ENCODE measurements around the gene LDLRAD3.
"Not testable (repeated sequence)": the region's sequence is repeated elsewhere in the genome, so short reads cannot be mapped to it uniquely, and the experiment has no call there.

The LDLRAD3 gene

GRCh38 chr11:36011574-36011973 is 67.7 kb downstream of the LDLRAD3 start:
- no peak overlapping the region for H3K4me3 ChIP-seq (replicated peaks; ENCODE audit: low read depth, low read length)
- no peak for TF ChIP-seq CTCF (IDR thresholded peaks at IDR 0.05; ENCODE audit: insufficient read depth, low read length, poor library complexity, severe bottlenecking)

GRCh38 chr11:36012455-36012854 is 68.6 kb downstream of the LDLRAD3 start:
- no peaks in the 10 kb centered on the region for H3K36me3 ChIP-seq (ENCODE audit: control insufficient read depth, insufficient read depth, low read length)
- no peak for TF ChIP-seq CTCF (IDR thresholded peaks at IDR 0.05; ENCODE audit: insufficient read depth, low read length, poor library complexity, severe bottlenecking)
- no peak overlapping the region for H3K4me3 ChIP-seq (replicated peaks; ENCODE audit: low read depth, low read length)
- no peaks in the 10 kb centered on the region for H3K27me3 ChIP-seq (replicated peaks; ENCODE audit: control insufficient read depth, insufficient read depth, low read length)
- DNase-seq (ENCODE audit: extremely low read depth, insufficient read length) = no peak

More at GRCh38 chr11:36011574-36011973, 67.7 kb downstream of the LDLRAD3 start:
- H3K27me3 ChIP-seq (replicated peaks; ENCODE audit: control insufficient read depth, insufficient read depth, low read length) = no peaks in the 10 kb centered on the region
- no peaks in the 10 kb centered on the region for H3K36me3 ChIP-seq (ENCODE audit: control insufficient read depth, insufficient read depth, low read length)
- DNase-seq (ENCODE audit: extremely low read depth, insufficient read length) = no peak

- no peaks in the 10 kb centered on the region for H3K36me3 ChIP-seq (ENCODE audit: control insufficient read depth, insufficient read depth, low read length)
- DNase-seq (ENCODE audit: extremely low read depth, insufficient read length) = no peak
- TF ChIP-seq CTCF (IDR thresholded peaks at IDR 0.05; ENCODE audit: insufficient read depth, low read length, poor library complexity, severe bottlenecking) = no peak
- no peak overlapping the region for H3K4me3 ChIP-seq (replicated peaks; ENCODE audit: low read depth, low read length)
- H3K27me3 ChIP-seq (replicated peaks; ENCODE audit: control insufficient read depth, insufficient read depth, low read length) = no peaks in the 10 kb centered on the region
Observed at GRCh38 chr11:36012979-36013378, 69.1 kb downstream of the LDLRAD3 start.

GRCh38 chr11:36013446-36013845 is 69.6 kb downstream of the LDLRAD3 start:
- DNase-seq (ENCODE audit: extremely low read depth, insufficient read length); H3K27me3 ChIP-seq (replicated peaks; ENCODE audit: control insufficient read depth, insufficient read depth, low read length); H3K4me3 ChIP-seq (replicated peaks; ENCODE audit: low read depth, low read length); H3K36me3 ChIP-seq (ENCODE audit: control insufficient read depth, insufficient read depth, low read length): not testable (repeated sequence)

- no peak for DNase-seq (ENCODE audit: extremely low read depth, insufficient read length)
- Histone ChIP-seq H3K27me3 (replicated peaks; ENCODE audit: control insufficient read depth, insufficient read depth, low read length) (no peaks in the 10 kb centered on the region), H3K36me3 (ENCODE audit: control insufficient read depth, insufficient read depth, low read length) (no peaks in the 10 kb centered on the region), H3K4me3 (replicated peaks; ENCODE audit: low read depth, low read length) (no peak overlapping the region)
- TF ChIP-seq CTCF (IDR thresholded peaks at IDR 0.05; ENCODE audit: insufficient read depth, low read length, poor library complexity, severe bottlenecking) = no peak
Observed at GRCh38 chr11:36013950-36014897, 70.4 kb downstream of the LDLRAD3 start.

GRCh38 chr11:36014898-36015665 is 71.2 kb downstream of the LDLRAD3 start:
- H3K4me3 ChIP-seq (replicated peaks; ENCODE audit: low read depth, low read length) = no peak overlapping the region
- no peaks in the 10 kb centered on the region for H3K36me3 ChIP-seq (ENCODE audit: control insufficient read depth, insufficient read depth, low read length)
- no peaks in the 10 kb centered on the region for H3K27me3 ChIP-seq (replicated peaks; ENCODE audit: control insufficient read depth, insufficient read depth, low read length)
- TF ChIP-seq CTCF (IDR thresholded peaks at IDR 0.05; ENCODE audit: insufficient read depth, low read length, poor library complexity, severe bottlenecking) = no peak
- no peak for DNase-seq (ENCODE audit: extremely low read depth, insufficient read length)

Data from GM06990 (cell line).